Measurements from ENCODE around the gene MKNK1. TPM values are rescaled to one million over a fixed set of nuclear protein-coding genes. Genes with fewer than 3 reads are reported as not detected.

Gene MKNK1
- total RNA-seq, 1 donor from 2014 or later: 61.1 TPM

DNA sequence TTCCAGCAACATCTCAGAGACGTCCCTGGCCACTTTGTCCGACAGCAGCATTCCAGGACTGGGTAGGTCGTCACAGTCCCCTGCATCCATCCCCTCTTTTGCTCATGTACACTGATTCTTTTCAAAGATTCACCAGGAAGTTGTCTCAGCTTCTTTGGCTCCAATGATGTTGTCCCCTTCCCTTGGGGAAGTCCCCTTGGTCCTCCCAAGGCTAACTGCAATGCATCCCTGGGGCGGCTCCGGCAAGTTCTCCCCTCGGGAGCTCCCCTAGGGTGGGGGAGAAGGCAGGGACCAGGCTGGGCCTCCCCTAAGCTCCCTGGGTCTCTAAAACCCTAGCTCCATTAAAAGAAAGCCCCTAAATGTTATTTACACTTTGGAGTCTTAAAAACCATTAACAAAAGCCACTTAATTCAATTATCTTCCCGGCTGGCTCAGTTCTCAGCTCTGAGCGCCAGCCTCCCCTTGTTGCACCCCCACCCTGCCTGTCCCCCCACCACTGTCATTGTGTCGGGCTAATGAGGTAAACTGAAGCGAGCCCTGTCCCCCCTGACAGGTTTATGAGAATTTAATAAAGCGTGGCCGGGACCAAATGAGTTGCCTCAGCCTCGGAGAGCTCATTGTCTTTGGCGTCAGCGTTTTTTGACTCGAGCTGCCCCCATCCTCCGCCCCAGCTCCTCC is 77.9 kb downstream of the MKNK1 start:
- TF ChIP-seq, protein P1, sequence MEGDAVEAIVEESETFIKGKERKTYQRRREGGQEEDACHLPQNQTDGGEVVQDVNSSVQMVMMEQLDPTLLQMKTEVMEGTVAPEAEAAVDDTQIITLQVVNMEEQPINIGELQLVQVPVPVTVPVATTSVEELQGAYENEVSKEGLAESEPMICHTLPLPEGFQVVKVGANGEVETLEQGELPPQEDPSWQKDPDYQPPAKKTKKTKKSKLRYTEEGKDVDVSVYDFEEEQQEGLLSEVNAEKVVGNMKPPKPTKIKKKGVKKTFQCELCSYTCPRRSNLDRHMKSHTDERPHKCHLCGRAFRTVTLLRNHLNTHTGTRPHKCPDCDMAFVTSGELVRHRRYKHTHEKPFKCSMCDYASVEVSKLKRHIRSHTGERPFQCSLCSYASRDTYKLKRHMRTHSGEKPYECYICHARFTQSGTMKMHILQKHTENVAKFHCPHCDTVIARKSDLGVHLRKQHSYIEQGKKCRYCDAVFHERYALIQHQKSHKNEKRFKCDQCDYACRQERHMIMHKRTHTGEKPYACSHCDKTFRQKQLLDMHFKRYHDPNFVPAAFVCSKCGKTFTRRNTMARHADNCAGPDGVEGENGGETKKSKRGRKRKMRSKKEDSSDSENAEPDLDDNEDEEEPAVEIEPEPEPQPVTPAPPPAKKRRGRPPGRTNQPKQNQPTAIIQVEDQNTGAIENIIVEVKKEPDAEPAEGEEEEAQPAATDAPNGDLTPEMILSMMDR (IDR thresholded peaks at IDR 0.05): no peak
- intact Hi-C loops (cut with DNase I): loop anchor here (10.0 kb wide), 1 partner anchor 51 kb away; no protein-coding TSS in a partner anchor
- Histone ChIP-seq H3K9me3 (no peaks in the 10 kb centered on the region), H3K36me3 (no peaks in the 10 kb centered on the region), H3K4me1 (peaks cover 12% of the 10 kb centered on the region), H3K27me3 (peaks cover 18% of the 10 kb centered on the region), H3K27ac (no peak overlapping the region), H3K4me3 (no peak overlapping the region)
- ATAC-seq: no peak
- DNase-seq: no peak

DNA sequence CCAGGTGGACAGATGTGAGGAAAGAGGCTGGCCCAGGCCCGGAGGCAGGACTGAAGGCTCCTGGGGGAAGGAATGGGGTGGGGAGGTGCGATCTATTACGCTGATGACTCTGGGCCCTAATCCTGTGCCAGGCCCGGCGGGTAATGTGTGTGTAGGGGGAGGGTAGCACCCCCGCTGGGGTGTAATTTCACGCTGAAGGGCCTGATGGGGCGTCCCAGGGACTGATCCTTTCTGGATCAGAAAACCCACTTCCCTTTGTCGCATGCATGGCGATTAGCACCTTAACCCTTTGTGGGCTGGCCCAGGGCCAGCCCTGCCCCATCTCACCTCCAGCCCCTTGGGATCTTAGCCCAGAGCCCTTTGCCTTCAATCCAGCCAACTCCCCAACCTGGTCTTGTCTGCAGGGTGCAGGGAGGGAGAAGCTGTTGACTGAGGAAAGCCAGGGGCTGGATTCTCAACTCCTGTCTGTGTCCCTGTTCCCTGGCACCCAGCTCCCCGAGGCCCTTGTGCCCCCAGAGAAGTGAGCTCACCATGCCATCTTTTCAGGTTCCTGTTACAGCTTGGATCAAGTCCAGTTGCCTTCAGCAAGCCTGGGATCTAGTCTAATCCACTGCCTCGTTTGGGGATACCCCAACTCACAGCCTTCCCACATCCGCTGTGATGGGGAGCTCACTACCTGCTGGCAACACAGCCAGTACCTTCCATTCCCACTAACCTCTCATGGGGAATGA is 78.7 kb downstream of the MKNK1 start:
- H3K9me3 ChIP-seq: no peaks in the 10 kb centered on the region
- TF ChIP-seq, protein P1 (IDR thresholded peaks at IDR 0.05): no peak
- H3K27me3 ChIP-seq: peaks cover 18% of the 10 kb centered on the region
- H3K36me3 ChIP-seq: no peaks in the 10 kb centered on the region
- H3K4me1 ChIP-seq: peaks cover 12% of the 10 kb centered on the region
- H3K4me3 ChIP-seq: no peak overlapping the region
- DNase-seq (no peak), ATAC-seq (no peak)
- no peak overlapping the region for H3K27ac ChIP-seq
- intact Hi-C loops (cut with DNase I): loop anchor here (10.0 kb wide), 1 partner anchor 51 kb away; no protein-coding TSS in a partner anchor

DNA sequence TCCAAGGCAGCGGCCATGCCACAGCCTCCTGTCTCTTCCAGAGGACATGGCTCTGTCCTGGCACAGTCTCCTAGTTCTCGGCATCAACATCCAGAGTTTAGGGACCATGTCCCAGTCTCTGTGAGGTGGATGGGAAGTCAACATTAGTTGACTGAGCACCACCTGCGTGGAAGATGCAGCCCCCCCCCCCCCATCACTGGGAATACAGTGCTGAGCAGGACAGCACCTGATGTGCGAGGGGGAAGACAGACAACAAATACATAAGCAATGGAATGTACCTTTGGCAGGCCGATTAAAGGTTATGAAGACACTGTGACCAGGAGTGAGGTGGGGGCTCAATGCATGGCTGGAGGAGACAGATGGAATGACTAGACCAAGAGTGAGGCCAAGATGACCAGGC is 79.2 kb downstream of the MKNK1 start:
- TF ChIP-seq, protein P1 (IDR thresholded peaks at IDR 0.05): no peak
- Histone ChIP-seq H3K9me3 (no peaks in the 10 kb centered on the region), H3K27ac (no peak overlapping the region), H3K4me3 (no peak overlapping the region), H3K27me3 (peaks cover 12% of the 10 kb centered on the region), H3K36me3 (no peaks in the 10 kb centered on the region), H3K4me1 (peaks cover 12% of the 10 kb centered on the region)
- DNase-seq (no peak), ATAC-seq (no peak)
- intact Hi-C loops (cut with DNase I): loop anchor here (10.0 kb wide), 1 partner anchor 50 kb away; no protein-coding TSS in a partner anchor

DNA sequence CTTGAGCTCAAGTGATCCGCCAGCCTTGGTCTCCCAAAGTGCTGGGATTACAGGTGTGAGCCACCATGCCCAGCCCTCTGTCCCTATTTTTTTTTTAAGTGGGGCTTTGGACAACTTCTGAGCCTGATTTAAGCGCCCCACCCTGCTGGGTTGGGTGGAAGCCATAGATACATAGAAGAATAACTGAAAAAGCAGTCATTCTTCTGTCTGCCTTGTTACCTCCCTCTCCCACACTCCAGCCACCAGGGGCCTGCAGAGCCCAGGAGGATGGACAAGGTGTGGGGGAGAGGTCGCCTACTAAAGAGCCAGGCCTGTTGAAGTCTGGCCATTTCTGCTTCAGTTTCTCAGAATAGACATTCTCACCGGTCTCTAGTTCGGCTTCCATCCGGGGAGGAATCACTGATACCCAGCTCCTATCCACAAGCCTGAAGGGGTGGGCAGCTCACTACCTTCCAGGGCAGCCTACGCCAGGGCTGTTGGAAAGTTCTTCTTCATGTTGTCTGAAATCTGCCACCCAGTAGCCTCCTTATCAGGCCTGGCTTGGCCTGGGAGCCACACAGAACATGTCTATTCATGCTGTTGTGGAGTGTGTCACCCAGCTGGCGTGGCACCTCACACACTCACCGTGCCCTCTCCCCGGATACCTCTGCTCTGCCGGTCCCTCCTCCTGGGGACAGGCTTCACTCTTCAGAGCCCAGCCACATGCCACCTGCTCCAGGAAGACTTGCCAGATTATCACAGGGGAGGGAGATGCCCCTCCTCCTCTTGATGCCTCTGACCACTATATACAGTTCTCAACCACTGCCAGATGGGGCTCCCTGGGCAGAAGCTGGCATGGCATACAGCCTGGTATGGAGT is 80.3 kb downstream of the MKNK1 start:
- TF ChIP-seq, protein P1 (IDR thresholded peaks at IDR 0.05): no peak
- intact Hi-C loops (cut with DNase I): loop anchor here (10.0 kb wide), 1 partner anchor 49 kb away; no protein-coding TSS in a partner anchor
- Histone ChIP-seq H3K27me3 (peaks cover 12% of the 10 kb centered on the region), H3K9me3 (no peaks in the 10 kb centered on the region), H3K4me3 (no peak overlapping the region), H3K4me1 (peaks cover 12% of the 10 kb centered on the region), H3K36me3 (no peaks in the 10 kb centered on the region), H3K27ac (no peak overlapping the region)
- DNase-seq (no peak), ATAC-seq (no peak)

DNA sequence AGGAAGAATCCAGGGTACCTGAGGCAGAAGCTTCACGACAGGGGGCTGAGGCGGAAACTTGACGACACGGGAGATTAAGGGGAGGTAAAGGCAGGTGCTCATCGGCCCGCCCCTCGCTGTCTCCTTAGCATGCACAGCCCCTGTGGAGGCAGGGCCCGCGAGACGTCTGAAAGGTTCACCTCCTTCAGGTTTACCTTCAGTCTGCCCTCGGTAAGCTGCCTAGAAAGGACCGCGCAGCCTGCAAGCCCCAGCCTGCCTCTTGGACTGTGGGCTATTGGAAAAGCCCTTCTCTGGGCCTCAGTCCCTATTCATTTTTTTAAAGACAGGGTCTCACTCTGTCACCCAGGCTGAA is 81.1 kb downstream of the MKNK1 start:
- Histone ChIP-seq H3K27me3 (peaks cover 12% of the 10 kb centered on the region), H3K4me3 (no peak overlapping the region), H3K27ac (peak overlapping the region; percentile 24), H3K9me3 (no peaks in the 10 kb centered on the region), H3K36me3 (no peaks in the 10 kb centered on the region), H3K4me1 (peaks cover 12% of the 10 kb centered on the region)
- ATAC-seq (no peak), DNase-seq (no peak)
- intact Hi-C loops (cut with DNase I): loop anchor here (10.0 kb wide), 1 partner anchor 48 kb away; no protein-coding TSS in a partner anchor
- TF ChIP-seq, protein P1 (IDR thresholded peaks at IDR 0.05): no peak
